ENCODE data around the gene MFSD6L. TPM values are rescaled to one million over a fixed set of nuclear protein-coding genes. Genes with fewer than 3 reads are reported as not detected.
A peak's percentile ranks its signal among the peaks of the same experiment; 100 is the strongest.

The MFSD6L gene
- not detected for total RNA-seq

DNA sequence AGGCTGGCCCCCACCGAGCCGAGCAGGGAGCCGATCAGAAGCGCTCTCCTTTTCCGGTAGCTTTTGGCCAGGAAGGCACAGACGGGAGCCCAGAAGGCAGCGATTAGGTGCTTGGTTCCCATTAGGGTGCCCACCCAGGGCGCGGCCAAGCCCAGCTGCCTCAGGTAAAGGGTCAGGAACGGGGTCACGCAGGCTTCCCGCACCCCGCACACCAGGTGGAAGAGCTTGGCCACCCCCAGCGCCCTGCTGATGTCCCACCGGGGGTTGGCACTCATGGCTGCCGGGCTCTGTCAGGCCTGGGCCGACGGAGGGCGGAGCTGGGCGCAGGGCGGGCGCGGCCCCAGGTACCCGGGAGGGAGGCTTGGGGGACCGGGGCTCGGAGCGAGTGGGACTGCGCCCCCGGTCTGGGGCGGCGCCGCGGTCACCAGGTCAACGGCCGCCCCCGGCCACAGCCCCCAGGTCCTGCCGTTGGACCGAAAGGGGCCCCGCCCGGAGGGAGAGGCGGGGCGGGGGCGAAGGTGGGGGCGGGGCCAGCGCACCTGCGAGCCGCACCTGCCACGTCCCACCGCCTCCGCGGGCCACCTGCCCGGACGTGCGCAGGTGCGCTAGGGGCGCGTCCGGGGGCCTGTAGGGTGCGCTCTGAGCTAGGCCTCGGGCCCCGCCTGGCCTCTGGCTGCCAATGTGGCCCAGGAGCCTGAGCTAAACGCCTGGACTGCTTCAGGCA is at the start of gene MFSD6L:
Gene MFSD6L, minus strand, starts transcription at position 520 of the 724 bp plus-strand sequence. Its CDS starts 245 bp downstream, at position 275.
- intact Hi-C loops (cut with DNase I), result no loop called here
- ATAC-seq, result no peak
- no peak for DNase-seq (ENCODE audit: low spot score)

GRCh38 chr17:8847891-8848290 is 48.7 kb upstream of the MFSD6L start:
- intact Hi-C loops (cut with DNase I), result no loop called here
- no peak for ATAC-seq
- DNase-seq (ENCODE audit: low spot score), result peak; percentile 22

GRCh38 chr17:8846768-8847211 is 47.6 kb upstream of the MFSD6L start:
- ATAC-seq (peak; percentile 69), DNase-seq (ENCODE audit: low spot score) (peak; percentile 31)
- intact Hi-C loops (cut with DNase I), result no loop called here

DNA sequence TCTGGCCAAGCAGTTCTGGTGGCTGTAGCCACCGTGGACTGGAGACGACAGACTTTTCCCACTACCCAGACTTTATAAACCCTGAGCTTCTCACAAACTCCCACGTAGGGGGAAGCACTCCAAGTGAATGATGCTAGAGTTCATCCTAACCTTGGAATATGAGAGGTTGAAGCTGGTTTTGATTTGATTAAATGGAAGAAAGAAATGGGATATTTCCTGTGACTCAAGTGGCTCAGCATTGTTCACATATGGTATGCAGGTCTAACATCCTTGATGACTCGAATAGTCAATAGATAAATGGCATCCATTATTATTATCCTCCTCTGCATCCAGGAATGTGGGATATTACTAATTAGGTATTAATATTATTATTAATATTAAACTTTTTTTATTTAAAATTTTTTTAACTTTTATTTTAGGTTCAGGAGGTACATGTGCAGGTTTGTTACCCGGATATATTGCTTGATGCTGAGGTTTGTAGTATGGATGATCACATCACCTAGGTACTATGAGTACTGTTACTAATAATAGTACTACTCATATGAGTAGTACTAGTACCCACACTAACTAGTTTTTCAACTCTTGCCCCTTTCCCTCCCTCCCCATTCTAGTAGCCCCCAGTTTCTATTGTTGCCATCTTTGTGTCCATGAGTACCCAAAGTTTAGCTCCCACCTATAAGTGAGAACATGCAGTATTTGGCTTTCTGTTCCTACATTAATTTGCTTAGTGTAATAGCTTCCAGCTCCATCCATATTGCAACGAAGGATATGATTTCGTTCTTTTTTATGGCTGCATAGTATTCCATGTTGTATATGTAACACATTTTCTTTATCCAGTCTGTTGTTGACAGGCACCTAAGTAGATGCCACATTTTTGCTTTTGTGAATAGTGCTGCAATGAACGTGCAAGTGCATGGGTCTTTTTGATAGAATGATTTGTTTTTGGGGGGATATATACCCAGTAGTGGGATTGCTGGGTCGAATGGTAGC is 45.4 kb upstream of the MFSD6L start:
- intact Hi-C loops (cut with DNase I), result no loop called here
- ATAC-seq (no peak), DNase-seq (ENCODE audit: low spot score) (no peak)

- DNase-seq (ENCODE audit: low spot score) (no peak), ATAC-seq (peak; percentile 63)
- intact Hi-C loops (cut with DNase I), result no loop called here
Observed at GRCh38 chr17:8843344-8843743, 44.2 kb upstream of the MFSD6L start.

DNA sequence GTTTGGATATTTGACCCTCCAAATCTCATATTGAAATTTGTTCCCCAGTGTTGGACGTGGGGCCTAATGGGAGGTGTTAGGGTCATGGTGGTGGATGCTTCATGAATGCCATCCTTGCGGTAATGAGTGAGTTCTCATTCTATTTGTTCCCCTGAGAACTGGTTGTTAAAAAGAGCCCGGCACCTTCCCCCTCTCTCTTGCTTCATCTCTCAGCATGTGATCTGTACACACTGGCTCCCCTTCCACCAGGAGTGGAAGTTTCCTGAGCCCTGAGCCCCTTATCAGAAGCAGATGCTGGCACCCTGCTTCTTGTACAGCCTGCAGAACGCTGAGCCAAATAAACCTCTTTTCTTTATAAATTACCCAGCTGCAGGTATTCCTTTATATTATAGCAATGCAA is 42.7 kb upstream of the MFSD6L start:
- DNase-seq (ENCODE audit: low spot score) (peak; percentile 30), ATAC-seq (peak; percentile 80)
- intact Hi-C loops (cut with DNase I), result no loop called here

DNA sequence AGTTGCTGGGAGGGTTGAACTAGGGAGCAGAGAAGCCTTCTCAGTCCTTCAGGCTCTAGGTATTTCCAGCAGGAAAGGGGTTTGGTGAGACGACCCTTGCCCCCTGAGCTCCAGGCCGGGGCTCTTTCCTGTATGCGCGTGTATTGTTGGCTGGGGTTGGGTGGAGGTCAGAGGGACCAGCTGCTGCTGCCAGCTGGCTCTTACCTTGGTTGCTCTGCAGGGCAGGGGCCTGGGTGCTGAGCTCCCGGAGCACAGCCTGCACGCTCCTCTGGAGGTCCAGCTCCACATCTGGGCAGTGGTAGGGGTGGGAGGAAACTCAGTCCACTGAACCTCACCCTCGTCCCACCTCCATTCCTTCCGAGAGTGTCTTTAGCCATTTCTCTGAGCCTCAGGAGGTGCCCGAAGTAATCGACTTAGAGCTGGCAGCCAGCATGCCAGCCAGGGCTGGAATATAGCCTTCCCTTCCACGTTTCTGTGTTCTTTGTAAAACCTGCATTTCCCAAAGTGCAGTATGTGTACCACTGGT is 40.3 kb upstream of the MFSD6L start:
- DNase-seq (ENCODE audit: low spot score) (peak; percentile 23), ATAC-seq (no peak)
- intact Hi-C loops (cut with DNase I), result no loop called here

- intact Hi-C loops (cut with DNase I), result no loop called here
- ATAC-seq (no peak), DNase-seq (ENCODE audit: low spot score) (peak; percentile 40)
Observed at GRCh38 chr17:8838551-8839095, 39.5 kb upstream of the MFSD6L start.

- DNase-seq (ENCODE audit: low spot score) (peak; percentile 43), ATAC-seq (no peak)
- intact Hi-C loops (cut with DNase I), result no loop called here
Observed at GRCh38 chr17:8837563-8838075, 38.5 kb upstream of the MFSD6L start.

GRCh38 chr17:8836821-8837562 is 37.8 kb upstream of the MFSD6L start:
- intact Hi-C loops (cut with DNase I), result no loop called here
- no peak for ATAC-seq
- DNase-seq (ENCODE audit: low spot score), result peak; percentile 44

- DNase-seq (ENCODE audit: low spot score) (no peak), ATAC-seq (no peak)
- intact Hi-C loops (cut with DNase I), result no loop called here
Observed at GRCh38 chr17:8835631-8836364, 36.6 kb upstream of the MFSD6L start.

GRCh38 chr17:8835106-8835505 is 35.9 kb upstream of the MFSD6L start:
- ATAC-seq (no peak), DNase-seq (ENCODE audit: low spot score) (no peak)
- intact Hi-C loops (cut with DNase I), result no loop called here

- DNase-seq (ENCODE audit: low spot score) (no peak), ATAC-seq (no peak)
- intact Hi-C loops (cut with DNase I), result no loop called here
Observed at GRCh38 chr17:8832711-8833352, 33.7 kb upstream of the MFSD6L start.

DNA sequence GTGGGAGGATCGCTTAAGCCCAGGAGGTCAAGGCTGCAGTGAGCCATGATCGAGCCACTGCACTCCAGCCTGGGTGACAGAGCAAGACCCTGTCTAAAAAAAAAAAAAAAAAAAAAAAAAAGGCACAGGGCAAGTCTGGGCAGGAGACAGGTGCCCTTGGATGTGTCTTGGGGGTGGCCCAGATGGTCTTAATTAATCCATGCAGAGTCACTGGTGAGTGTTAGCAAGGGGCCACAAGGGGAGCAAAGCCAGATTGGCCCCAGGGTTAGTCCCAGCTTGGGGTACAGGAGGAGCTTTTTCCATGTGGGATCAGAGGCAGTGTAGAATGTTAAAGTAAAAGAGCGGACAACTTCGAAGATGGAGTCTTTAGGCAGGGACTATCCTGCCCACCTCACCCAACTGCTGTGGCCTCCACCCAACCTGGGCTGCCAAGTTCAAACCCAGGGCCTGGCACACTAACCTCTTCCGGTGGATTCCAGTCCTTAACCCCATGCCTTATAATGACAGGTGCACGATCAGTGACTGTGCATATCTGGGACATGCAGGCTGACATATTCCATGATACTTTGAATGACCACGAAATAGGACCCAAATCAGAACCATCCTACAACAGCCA is 32.2 kb upstream of the MFSD6L start:
- DNase-seq (ENCODE audit: low spot score) (no peak), ATAC-seq (no peak)
- intact Hi-C loops (cut with DNase I), result no loop called here

DNA sequence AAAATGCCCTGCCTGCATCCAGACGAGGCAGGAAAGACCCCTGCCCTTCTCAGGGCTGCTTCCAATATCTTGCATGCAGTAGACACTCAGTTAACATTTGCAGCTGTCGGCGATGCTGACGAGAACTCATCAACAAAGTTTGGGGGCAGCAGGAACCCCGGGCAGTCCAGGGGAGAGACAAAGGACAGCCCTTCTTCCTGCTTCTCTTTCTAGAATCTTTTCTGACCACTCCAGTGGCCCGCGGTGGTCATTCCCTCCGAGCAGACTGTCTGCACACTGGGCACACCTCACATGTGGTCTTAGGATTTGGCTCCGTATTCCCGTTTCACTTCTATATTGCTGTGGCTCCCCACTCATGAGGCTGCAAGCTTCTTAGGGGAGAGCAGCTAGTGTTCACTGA is 31.0 kb upstream of the MFSD6L start:
- intact Hi-C loops (cut with DNase I), result no loop called here
- no peak for DNase-seq (ENCODE audit: low spot score)

GRCh38 chr17:8829036-8829941 is 30.1 kb upstream of the MFSD6L start:
- ATAC-seq (no peak), DNase-seq (ENCODE audit: low spot score) (no peak)
- intact Hi-C loops (cut with DNase I), result no loop called here

More for the DNA sequence above, 31.0 kb upstream of the MFSD6L start:
- ATAC-seq, result no peak
